Measurements from ENCODE around the gene LRFN2.

The LRFN2 gene

GRCh38 chr6:40352006-40352405 lies 235.2 kb downstream of the LRFN2 start:
- Histone ChIP-seq H3K9ac (no peak overlapping the region), H3K4me1 (peaks cover 16% of the 10 kb centered on the region), H3K9me3 (ENCODE audit: control insufficient read depth, low read length) (no peaks in the 10 kb centered on the region), H3K4me2 (ENCODE audit: low read length) (no peak overlapping the region), H3K4me3 (ENCODE audit: low read depth, low read length) (no peak overlapping the region), H3K27me3 (ENCODE audit: control insufficient read depth, insufficient read depth, low read length) (no peaks in the 10 kb centered on the region), H2AFZ (no peak overlapping the region), H3K27ac (no peak overlapping the region), H3K36me3 (ENCODE audit: control insufficient read depth, insufficient read depth, low read length) (no peaks in the 10 kb centered on the region), H3K79me2 (no peaks in the 10 kb centered on the region)
- TF ChIP-seq, protein P1, sequence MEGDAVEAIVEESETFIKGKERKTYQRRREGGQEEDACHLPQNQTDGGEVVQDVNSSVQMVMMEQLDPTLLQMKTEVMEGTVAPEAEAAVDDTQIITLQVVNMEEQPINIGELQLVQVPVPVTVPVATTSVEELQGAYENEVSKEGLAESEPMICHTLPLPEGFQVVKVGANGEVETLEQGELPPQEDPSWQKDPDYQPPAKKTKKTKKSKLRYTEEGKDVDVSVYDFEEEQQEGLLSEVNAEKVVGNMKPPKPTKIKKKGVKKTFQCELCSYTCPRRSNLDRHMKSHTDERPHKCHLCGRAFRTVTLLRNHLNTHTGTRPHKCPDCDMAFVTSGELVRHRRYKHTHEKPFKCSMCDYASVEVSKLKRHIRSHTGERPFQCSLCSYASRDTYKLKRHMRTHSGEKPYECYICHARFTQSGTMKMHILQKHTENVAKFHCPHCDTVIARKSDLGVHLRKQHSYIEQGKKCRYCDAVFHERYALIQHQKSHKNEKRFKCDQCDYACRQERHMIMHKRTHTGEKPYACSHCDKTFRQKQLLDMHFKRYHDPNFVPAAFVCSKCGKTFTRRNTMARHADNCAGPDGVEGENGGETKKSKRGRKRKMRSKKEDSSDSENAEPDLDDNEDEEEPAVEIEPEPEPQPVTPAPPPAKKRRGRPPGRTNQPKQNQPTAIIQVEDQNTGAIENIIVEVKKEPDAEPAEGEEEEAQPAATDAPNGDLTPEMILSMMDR (IDR thresholded peaks at IDR 0.05) = no peak

DNA sequence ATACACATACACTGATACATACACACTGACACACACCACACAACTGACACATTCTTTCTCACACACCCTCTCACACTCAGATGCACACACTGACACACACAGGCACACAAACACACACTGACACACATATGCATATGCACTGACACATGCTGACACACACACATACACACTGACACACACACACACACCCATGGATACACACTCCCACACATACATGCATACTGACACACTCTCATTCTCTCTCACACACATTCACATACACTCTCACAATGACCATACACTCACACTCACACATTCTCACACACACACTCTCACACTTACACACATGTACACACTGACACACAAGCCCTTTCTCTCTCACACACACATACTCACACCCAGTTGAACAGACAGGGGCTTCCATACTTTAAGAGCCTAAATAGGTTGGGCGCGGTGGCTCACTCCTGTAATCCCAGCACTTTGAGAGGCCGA lies 236.4 kb downstream of the LRFN2 start:
- H3K79me2 ChIP-seq = no peaks in the 10 kb centered on the region
- H3K9me3 ChIP-seq (ENCODE audit: control insufficient read depth, low read length) = no peaks in the 10 kb centered on the region
- H3K36me3 ChIP-seq (ENCODE audit: control insufficient read depth, insufficient read depth, low read length) = no peaks in the 10 kb centered on the region
- no peak overlapping the region for H3K9ac ChIP-seq
- H3K4me1 ChIP-seq = peaks cover 16% of the 10 kb centered on the region
- H3K27ac ChIP-seq = no peak overlapping the region
- H2AFZ ChIP-seq = no peak overlapping the region
- no peak overlapping the region for H3K4me3 ChIP-seq (ENCODE audit: low read depth, low read length)
- no peak overlapping the region for H3K4me2 ChIP-seq (ENCODE audit: low read length)
- H3K27me3 ChIP-seq (ENCODE audit: control insufficient read depth, insufficient read depth, low read length) = no peaks in the 10 kb centered on the region
- TF ChIP-seq, protein P1 (IDR thresholded peaks at IDR 0.05) = no peak

DNA sequence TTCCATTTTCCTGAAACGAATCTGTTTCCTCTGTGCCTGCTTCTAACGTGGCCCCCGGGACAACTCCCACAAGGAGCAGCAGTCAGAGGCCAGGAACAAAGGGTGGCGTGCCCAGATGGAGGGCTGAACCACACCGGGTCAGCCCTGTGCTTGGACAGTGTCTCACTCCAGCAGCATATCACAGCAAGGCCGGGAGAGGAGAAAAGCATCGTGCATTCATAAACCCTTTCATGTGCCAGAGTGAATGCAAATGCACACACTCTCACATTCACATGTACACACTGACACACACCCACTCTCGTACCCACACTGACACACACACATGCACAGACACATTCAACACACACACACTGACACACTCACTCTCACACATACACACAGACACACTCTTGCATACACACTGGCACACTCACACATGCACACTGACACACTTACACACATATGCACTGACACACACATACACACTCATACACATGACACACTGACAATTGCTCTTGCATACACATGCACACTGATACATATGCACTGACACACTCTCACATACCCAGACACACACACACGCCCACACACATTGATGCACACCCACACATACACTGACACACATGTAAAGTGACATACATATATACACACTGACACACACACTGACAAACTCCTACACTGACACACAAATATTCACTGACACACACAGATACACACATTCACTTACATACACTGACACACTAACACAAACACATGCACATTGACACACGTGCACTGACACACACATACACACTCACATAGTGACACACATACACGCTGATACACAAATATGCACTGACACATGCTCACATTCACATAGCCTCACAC lies 237.0 kb downstream of the LRFN2 start:
- no peaks in the 10 kb centered on the region for H3K36me3 ChIP-seq (ENCODE audit: control insufficient read depth, insufficient read depth, low read length)
- no peak overlapping the region for H2AFZ ChIP-seq
- H3K9ac ChIP-seq = no peak overlapping the region
- no peaks in the 10 kb centered on the region for H3K9me3 ChIP-seq (ENCODE audit: control insufficient read depth, low read length)
- TF ChIP-seq, protein P1 (IDR thresholded peaks at IDR 0.05) = no peak
- H3K27ac ChIP-seq = no peak overlapping the region
- no peaks in the 10 kb centered on the region for H3K79me2 ChIP-seq
- peaks cover 16% of the 10 kb centered on the region for H3K4me1 ChIP-seq
- H3K4me2 ChIP-seq (ENCODE audit: low read length) = no peak overlapping the region
- no peak overlapping the region for H3K4me3 ChIP-seq (ENCODE audit: low read depth, low read length)
- H3K27me3 ChIP-seq (ENCODE audit: control insufficient read depth, insufficient read depth, low read length) = no peaks in the 10 kb centered on the region

DNA sequence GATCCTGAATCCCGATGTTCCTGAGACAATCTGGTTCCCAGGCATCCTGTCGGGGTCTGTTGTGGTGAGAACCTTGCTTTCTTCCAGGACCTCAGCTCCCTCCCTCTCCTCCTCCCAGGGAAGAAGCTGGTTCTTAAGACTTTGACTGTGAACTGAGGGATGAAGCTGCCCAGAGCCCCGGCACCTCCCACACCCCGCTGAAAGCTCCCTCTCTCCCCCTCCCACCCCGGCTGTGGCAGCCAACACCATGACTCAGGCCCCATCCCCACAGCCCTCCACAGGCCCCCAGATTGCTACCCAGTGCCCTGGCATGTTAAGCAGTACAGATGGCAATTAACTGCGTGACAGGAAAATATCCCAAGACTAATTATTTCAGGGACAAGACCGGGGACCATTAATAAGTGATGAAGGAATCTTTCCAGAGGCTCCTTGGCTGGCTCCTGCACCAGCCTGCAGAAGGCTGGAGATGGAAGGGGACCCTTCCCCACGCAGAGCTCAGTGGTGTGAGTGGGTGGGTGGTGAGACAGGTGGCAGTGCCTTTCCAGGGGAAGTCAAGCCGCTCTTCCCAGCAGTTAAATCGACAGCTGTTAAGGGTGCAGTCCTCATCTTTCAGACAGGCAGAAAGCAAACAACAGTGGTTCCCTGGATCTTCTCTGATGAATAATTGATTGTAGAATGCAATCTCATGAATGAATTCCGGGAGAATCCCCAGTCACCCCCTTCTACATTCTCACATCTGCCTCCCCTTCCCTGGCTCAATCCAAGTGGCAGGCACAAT lies 237.9 kb downstream of the LRFN2 start:
- no peak overlapping the region for H2AFZ ChIP-seq

More for the DNA sequence above, 237.9 kb downstream of the LRFN2 start:
- Histone ChIP-seq H3K9ac (no peak overlapping the region), H3K36me3 (ENCODE audit: control insufficient read depth, insufficient read depth, low read length) (no peaks in the 10 kb centered on the region), H3K79me2 (no peaks in the 10 kb centered on the region), H3K27ac (no peak overlapping the region), H3K4me1 (peaks cover 16% of the 10 kb centered on the region), H3K27me3 (ENCODE audit: control insufficient read depth, insufficient read depth, low read length) (no peaks in the 10 kb centered on the region), H3K4me3 (ENCODE audit: low read depth, low read length) (no peak overlapping the region), H3K4me2 (ENCODE audit: low read length) (no peak overlapping the region), H3K9me3 (ENCODE audit: control insufficient read depth, low read length) (no peaks in the 10 kb centered on the region)
- TF ChIP-seq, protein P1 (IDR thresholded peaks at IDR 0.05) = no peak

Data from parathyroid adenoma (tissue), 2 donors.